GM19467 (cell line): Measurements from ENCODE around the gene UGT2B17.
"Not testable (repeated sequence)": the region's sequence is repeated elsewhere in the genome, so short reads cannot be mapped to it uniquely, and the experiment has no call there.

Experiments
- ATAC-seq: cut with Tn5 transposase; IDR thresholded peaks from one replicate; pipeline ENCODE4 v1.9.1; 2021; ENCODE audit warnings: mild to moderate bottlenecking, moderate library complexity; ENCODE audit not compliant: unreplicated experiment

The UGT2B17 gene

GRCh38 chr4:68569466-68570121 is 6.5 kb downstream of the UGT2B17 start:
- ATAC-seq: peak; percentile 41

- ATAC-seq: peak; percentile 17
Observed at GRCh38 chr4:68569036-68569435, 7.1 kb downstream of the UGT2B17 start.

- ATAC-seq: not testable (repeated sequence)
Observed at GRCh38 chr4:68568535-68568934, 7.6 kb downstream of the UGT2B17 start.

GRCh38 chr4:68566364-68566763 is 9.8 kb downstream of the UGT2B17 start:
- ATAC-seq: peak; percentile 35

DNA sequence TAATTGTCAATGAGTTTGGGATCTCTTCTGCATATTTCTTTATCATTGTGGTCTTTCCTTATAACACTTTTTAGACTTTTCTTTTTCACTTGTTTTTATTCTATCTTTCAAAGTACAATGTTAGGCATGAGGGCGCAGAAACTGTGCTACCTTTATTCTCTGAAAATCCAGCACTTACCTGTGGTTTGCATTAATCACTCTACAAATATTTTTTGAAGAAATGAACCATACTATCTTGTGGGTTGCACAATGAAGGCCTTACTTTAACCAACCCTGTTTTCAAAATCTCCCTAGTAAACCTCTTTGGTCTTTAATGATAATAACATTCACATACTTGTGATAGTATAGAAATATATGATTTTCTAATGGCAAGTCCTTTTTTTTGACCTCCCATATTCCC is 11.0 kb downstream of the UGT2B17 start:
- ATAC-seq: not testable (repeated sequence)

GRCh38 chr4:68560364-68561070 is 15.6 kb downstream of the UGT2B17 start:
- not testable (repeated sequence) for ATAC-seq

DNA sequence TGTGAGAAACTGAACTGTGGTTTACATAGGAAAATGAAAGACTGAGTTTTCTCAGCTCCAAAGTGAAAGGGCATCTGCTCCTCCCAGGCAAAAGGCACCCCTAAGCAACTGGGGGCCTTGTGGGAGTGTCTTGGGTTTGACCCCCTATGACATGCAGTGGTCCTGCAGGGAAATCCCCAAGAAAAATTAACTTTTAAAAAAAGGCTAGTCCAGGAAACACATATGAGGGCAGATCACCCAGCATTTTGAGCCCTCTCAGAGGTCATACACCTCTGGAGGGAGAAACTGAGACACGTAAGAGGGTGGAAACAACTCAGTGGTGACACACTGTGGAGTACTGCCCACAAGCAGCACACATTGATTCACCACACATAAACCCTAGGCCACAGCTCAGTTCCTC is 22.3 kb downstream of the UGT2B17 start:
- peak; percentile 51 for ATAC-seq

GRCh38 chr4:68552818-68553811 is 23.0 kb downstream of the UGT2B17 start:
- ATAC-seq: peak; percentile 48

GRCh38 chr4:68542742-68543141 is 33.4 kb downstream of the UGT2B17 start:
- ATAC-seq: not testable (repeated sequence)

DNA sequence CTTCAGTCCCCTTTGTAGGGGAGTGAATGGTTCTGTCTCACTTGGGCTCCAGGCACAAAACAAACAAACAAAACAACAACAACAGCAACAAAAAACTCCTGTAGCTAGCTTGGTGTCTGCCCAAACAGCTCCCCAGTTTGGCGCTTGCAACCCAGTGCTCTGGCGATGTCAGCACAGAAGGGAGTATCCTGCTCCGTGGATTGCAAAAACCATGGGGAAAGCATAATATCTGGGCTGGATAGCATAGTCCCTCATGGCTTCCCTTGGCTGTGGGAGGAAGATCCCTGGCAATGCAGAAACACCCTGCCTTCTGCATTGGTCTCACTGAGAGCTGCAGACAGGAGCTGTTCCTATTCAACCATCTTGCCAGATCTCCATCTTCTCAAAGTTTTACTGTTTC is 39.7 kb downstream of the UGT2B17 start:
- no peak for ATAC-seq

GRCh38 chr4:68535974-68536373 is 40.1 kb downstream of the UGT2B17 start:
- no peak for ATAC-seq

DNA sequence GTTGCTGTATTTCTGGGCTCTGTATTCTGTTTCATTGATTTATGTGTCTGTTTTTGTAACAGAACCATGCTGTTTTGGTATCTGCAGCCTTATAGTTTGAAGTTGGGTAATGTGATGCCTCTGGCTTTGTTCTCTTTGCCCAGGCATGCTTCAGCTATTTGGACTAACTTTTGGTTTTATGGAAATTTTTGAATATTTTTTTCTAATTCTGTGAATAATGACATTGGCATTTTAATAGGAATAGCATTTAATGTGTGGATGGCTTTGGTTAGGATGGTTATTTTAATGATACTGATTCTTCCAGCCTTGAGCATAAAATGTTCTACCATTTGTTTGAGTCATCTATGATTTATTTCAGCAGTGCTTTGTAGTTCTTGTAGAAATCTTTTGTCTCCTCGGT is 53.9 kb downstream of the UGT2B17 start:
- ATAC-seq: not testable (repeated sequence)

GRCh38 chr4:68520985-68521384 is 55.1 kb downstream of the UGT2B17 start:
- no peak for ATAC-seq

DNA sequence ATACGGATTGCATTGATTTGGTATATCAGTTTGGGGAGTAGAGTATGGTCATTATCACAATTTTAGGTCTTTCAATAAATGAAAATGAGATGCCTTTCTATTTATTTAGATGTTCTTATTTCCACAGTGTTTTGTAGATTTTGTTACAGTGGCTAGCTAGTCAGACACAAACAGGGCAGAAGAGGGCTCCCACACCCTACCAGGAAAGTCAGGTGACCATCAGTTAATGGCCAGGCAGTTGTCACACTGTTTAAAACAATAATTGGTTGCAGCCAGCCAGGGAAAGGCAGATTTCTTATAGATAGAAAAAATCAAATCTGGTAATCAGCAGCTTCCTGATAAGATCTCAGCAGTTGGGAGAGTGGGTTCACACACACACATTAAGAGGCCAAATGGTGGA is 57.2 kb downstream of the UGT2B17 start:
- no peak for ATAC-seq

GRCh38 chr4:68505452-68505851 is 70.7 kb downstream of the UGT2B17 start:
- ATAC-seq: peak; percentile 48

DNA sequence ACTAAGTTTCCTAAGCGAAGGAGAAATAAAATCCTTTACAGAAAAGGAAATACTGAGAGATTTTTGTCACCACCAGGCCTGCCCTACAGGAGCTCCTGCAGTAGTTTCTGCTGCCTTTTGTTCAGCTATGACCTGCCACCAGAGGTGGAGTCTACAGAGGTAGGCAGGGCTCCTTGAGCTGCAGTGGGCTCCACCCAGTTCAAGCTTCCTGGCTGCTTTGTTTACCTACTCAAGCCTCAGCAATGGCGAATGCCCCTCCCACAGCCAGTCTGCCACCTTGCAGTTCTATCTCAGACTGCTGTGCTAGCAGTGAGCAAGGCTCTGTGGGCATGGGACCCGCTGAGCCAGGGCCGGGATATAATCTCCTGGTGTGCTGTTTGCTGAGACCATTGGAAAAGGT is 71.3 kb downstream of the UGT2B17 start:
- not testable (repeated sequence) for ATAC-seq

DNA sequence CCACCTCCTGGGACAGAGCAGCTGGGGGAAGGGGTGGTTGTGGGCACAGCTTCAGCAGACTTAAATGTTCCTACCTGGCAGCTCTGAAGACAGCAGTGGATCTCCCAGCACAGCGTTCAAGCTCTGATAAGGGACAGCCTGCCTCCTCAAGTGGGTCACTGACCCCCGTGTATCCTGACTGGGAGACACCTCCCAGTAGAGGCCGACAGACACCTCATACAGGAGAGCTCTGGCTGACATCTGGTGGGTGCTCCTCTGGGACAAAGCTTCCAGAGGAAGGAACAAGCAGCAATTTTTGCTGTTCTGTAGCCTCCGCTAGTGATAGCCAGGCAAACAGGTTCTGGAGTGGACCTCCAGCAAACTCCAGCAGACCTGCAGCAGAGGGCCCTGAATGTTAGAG is 72.7 kb downstream of the UGT2B17 start:
- not testable (repeated sequence) for ATAC-seq

DNA sequence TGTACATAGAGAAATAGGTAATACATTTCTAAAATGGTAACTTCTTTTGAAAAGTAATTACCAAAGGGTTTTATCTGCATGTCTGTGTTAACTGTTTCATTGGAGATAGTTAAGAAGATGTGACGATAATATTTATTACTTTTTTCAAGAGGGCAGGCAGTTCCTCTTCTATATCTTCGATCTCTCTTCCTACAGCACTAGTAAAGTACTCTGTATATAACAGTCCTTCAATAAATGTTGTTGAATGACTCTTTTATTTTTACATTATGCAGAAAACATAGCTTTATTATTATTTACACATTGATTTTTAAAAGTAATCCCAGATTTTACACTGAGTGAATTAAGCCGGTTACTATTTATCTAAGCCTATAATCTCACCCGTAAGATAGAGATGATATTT is 77.1 kb downstream of the UGT2B17 start:
- ATAC-seq: no peak

DNA sequence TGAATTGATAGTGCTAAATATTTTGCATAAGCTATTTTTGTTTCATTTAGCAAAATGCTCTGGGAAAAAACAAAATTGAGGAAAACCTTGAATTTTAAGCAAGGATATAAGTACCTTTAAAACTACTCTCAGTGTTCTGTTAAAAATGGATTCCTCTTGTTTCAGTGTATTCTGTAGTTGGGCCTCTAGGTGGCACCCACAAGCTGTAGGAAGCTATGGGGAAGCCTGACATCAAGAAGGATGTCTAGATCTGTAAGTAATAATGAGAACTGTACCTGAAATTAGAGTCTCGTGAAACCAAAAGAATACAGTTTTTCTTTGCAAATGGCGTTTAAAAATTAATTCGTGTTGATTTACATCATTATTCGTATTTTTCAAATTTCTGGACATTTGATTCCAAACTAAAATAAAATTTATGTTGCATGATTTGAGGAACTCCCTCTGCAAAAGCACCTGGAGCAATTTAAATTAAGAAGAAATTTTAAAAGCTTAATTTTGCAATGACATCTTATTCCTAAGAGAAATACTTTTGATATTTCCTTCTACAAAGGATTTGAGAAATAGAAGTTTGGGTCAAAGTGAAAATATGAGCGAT is 77.6 kb downstream of the UGT2B17 start:
- ATAC-seq: peak; percentile 76

DNA sequence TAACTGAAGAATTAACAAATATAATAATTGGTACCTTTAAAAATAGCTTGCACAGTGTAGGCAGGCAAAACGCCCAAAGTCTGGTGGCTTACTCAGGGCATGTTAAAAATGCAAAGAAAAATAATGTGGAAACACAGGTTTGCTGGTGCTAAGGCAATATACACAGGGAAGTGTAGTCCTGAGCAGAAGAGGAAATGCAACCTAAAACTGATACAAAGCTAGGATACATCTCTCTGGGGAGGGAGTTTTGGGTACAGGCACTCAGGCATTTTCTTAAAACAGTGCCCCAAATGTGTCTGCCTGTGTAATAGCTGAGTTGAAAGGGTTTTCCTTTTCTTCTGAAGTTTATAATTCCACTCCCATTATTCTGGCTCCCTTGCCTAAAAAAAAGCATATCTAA is 81.4 kb downstream of the UGT2B17 start:
- ATAC-seq: no peak
